H1 (cell line): ENCODE data around the gene GNB1. TPM values are rescaled to one million over a fixed set of nuclear protein-coding genes. Genes with fewer than 3 reads are reported as not detected.

ENCODE experiments used
- CTCF ChIA-PET: fragments of 300-600 bp; sonication (Branson Sonifier 250); formaldehyde crosslinking; loops from one replicate; lab custom pipeline; 2021; ENCODE audit not compliant: partially characterized antibody; lab: Charles Lee
- POLR2A ChIA-PET: fragments of 300-600 bp; sonication (Branson Sonifier 250); formaldehyde crosslinking; loops from one replicate; lab custom pipeline; 2021; ENCODE audit warnings: inconsistent platforms; ENCODE audit not compliant: partially characterized antibody; lab: Charles Lee
- DNase-seq, 2 experiments: peaks; one replicate each; pipeline versions ENCODE4 v3.0.0 to v3.0.0-alpha.2; 2010 to 2022; ENCODE audit warnings: low spot score in 2 of 2, low read depth in 1 of 2, mixed read lengths in 1 of 2
- FAIRE-seq: peaks from 2 replicates; lab custom pipeline; 2011; peaks lifted over from hg19 to GRCh38; lab: Jason Lieb, UNC
- H2AFZ ChIP-seq: 2 replicates; pipeline ENCODE4 v1.8.1; 2012; ENCODE audit warnings: low read length, inconsistent platforms
- H2AK5ac ChIP-seq: 2 replicates; pipeline ENCODE4 v1.6.1; 2013; ENCODE audit warnings: low read depth, low read length
- H2BK120ac ChIP-seq: replicated peaks from 2 replicates; pipeline ENCODE3; 2013; ENCODE audit warnings: low read depth, low read length, inconsistent platforms
- H2BK12ac ChIP-seq: 2 replicates; pipeline ENCODE4 v1.6.1; 2013; ENCODE audit warnings: low read depth, low read length
- H2BK15ac ChIP-seq: 2 replicates; pipeline ENCODE4 v1.6.1; 2013; ENCODE audit warnings: low read length
- H2BK20ac ChIP-seq: 2 replicates; pipeline ENCODE4 v1.6.1; 2013; ENCODE audit warnings: low read length
- H2BK5ac ChIP-seq: 2 replicates; pipeline ENCODE4 v1.6.1; 2013; ENCODE audit warnings: low read depth, low read length
- H3K14ac ChIP-seq: 2 replicates; pipeline ENCODE4 v1.6.1; 2013; ENCODE audit warnings: inconsistent platforms; ENCODE audit not compliant: insufficient read length
- H3K18ac ChIP-seq: 2 replicates; pipeline ENCODE4 v1.6.1; 2013; ENCODE audit warnings: low read length; ENCODE audit errors: extremely low read depth
- H3K23ac ChIP-seq: 2 replicates; pipeline ENCODE4 v1.6.1; 2013; ENCODE audit warnings: inconsistent platforms; ENCODE audit not compliant: insufficient read length
- H3K23me2 ChIP-seq: 2 replicates; pipeline ENCODE4 v1.6.1; 2013; ENCODE audit warnings: low read depth, low read length
- H3K27ac ChIP-seq: 2 replicates; pipeline ENCODE4 v1.6.1; 2011; ENCODE audit warnings: low read depth, low read length, inconsistent platforms
- H3K27me3 ChIP-seq, 4 experiments: replicated peaks in 1 of 4; 1 replicate in 1 of 4; 2 replicates in 3 of 4; pipeline versions ENCODE4 v1.6.1 to v1.8.1; 2011 to 2013; ENCODE audit warnings: low read length in 3 of 4, mild to moderate bottlenecking in 3 of 4, inconsistent platforms in 2 of 4, mixed read lengths in 2 of 4, moderate library complexity in 1 of 4; ENCODE audit not compliant: control insufficient read depth in 3 of 4, insufficient read depth in 3 of 4; ENCODE audit errors: extremely low read depth in 1 of 4
- H3K36me3 ChIP-seq, 4 experiments: 2 replicates each; pipeline versions ENCODE4 v1.6.1 to v1.8.1; 2011 to 2013; ENCODE audit warnings: mild to moderate bottlenecking in 4 of 4, low read length in 3 of 4, moderate library complexity in 2 of 4, control low read depth in 1 of 4, inconsistent platforms in 1 of 4; ENCODE audit not compliant: insufficient read depth in 4 of 4, control insufficient read depth in 2 of 4
- H3K4ac ChIP-seq: replicated peaks from 2 replicates; pipeline ENCODE3; 2013; ENCODE audit warnings: low read length, low read depth, mixed read lengths, inconsistent platforms; ENCODE audit not compliant: insufficient read length
- H3K4me1 ChIP-seq, 4 experiments: replicated peaks in 1 of 4; 1 replicate in 1 of 4; 2 replicates in 3 of 4; pipeline versions ENCODE4 v1.6.1 to v1.8.1; 2011 to 2013; ENCODE audit warnings: low read length in 3 of 4, inconsistent platforms in 2 of 4, mixed read lengths in 1 of 4; ENCODE audit not compliant: insufficient read depth in 4 of 4, control insufficient read depth in 3 of 4
- H3K4me2 ChIP-seq, 2 experiments: 2 replicates each; pipeline versions ENCODE4 v1.6.1 to v1.8.1; 2011 to 2013; ENCODE audit warnings: low read depth in 2 of 2, low read length in 2 of 2, control low read depth in 1 of 2, inconsistent platforms in 1 of 2, mild to moderate bottlenecking in 1 of 2; ENCODE audit not compliant: insufficient read depth in 1 of 2
- H3K4me3 ChIP-seq, 4 experiments: fragments of 200-600, 300-600 bp in 1 of 4; sonication (generic), shearing (Covaris generic), sonication (Bioruptor Twin) in 1 of 4; 2 replicates each; pipeline versions ENCODE4 v1.5.1 to v1.8.1; 2011 to 2016; ENCODE audit warnings: low read length in 4 of 4, low read depth in 3 of 4, control low read depth in 2 of 4, inconsistent platforms in 2 of 4, mild to moderate bottlenecking in 2 of 4, mixed read lengths in 1 of 4, moderate library complexity in 1 of 4; ENCODE audit not compliant: insufficient read depth in 2 of 4; ENCODE audit errors: extremely low read depth in 1 of 4
- H3K56ac ChIP-seq: replicated peaks from 2 replicates; pipeline ENCODE3; 2013; ENCODE audit warnings: low read depth, mild to moderate bottlenecking, mixed read lengths, low read length, inconsistent platforms; ENCODE audit not compliant: insufficient read length
- H3K79me1 ChIP-seq: 2 replicates; pipeline ENCODE4 v1.6.1; 2013; ENCODE audit warnings: low read depth, low read length, control low read depth
- H3K79me2 ChIP-seq, 2 experiments: 2 replicates each; pipeline versions ENCODE4 v1.6.1 to v1.8.1; 2012 to 2013; ENCODE audit warnings: low read length in 2 of 2, mild to moderate bottlenecking in 2 of 2, inconsistent platforms in 1 of 2; ENCODE audit not compliant: insufficient read depth in 2 of 2, control insufficient read depth in 1 of 2
- H3K9ac ChIP-seq, 4 experiments: replicated peaks in 1 of 4; 1 replicate in 1 of 4; 2 replicates in 3 of 4; pipeline versions ENCODE4 v1.6.1 to v1.8.1; 2011 to 2013; ENCODE audit warnings: low read depth in 3 of 4, low read length in 3 of 4, control low read depth in 2 of 4, mild to moderate bottlenecking in 2 of 4, moderate library complexity in 2 of 4, inconsistent platforms in 1 of 4; ENCODE audit errors: extremely low read depth in 1 of 4
- H3K9me3 ChIP-seq, 2 experiments: 2 replicates each; pipeline versions ENCODE4 v1.6.1 to v1.8.1; 2012 to 2013; ENCODE audit warnings: mild to moderate bottlenecking in 2 of 2, moderate library complexity in 2 of 2, control low read depth in 1 of 2, inconsistent platforms in 1 of 2, low read depth in 1 of 2, low read length in 1 of 2, mixed read lengths in 1 of 2; ENCODE audit not compliant: insufficient read depth in 2 of 2
- H4K20me1 ChIP-seq, 2 experiments: replicated peaks in 1 of 2; 2 replicates each; pipeline versions ENCODE3 to v1.8.1; 2011 to 2013; ENCODE audit warnings: inconsistent platforms in 2 of 2, low read length in 2 of 2, mild to moderate bottlenecking in 1 of 2; ENCODE audit not compliant: insufficient read depth in 2 of 2, control insufficient read depth in 1 of 2
- H4K5ac ChIP-seq: 2 replicates; pipeline ENCODE4 v1.6.1; 2013; ENCODE audit warnings: low read length, low read depth, mixed read lengths, inconsistent platforms; ENCODE audit not compliant: insufficient read length
- H4K8ac ChIP-seq: 2 replicates; pipeline ENCODE4 v1.8.0; 2013; ENCODE audit warnings: mild to moderate bottlenecking, moderate library complexity, low read length, inconsistent platforms; ENCODE audit not compliant: insufficient read depth; ENCODE audit errors: extremely low read depth
- H4K91ac ChIP-seq: replicated peaks from 2 replicates; pipeline ENCODE3; 2013; ENCODE audit warnings: low read length, mixed read lengths, inconsistent platforms; ENCODE audit not compliant: insufficient read length
- SUZ12 ChIP-seq: fragments of 200-600 bp; sonication (generic); IDR thresholded peaks from 2 replicates; pipeline ENCODE4 v1.6.1; 2012; ENCODE audit warnings: mild to moderate bottlenecking, inconsistent platforms, low read length, moderate library complexity, mixed read lengths
- WGBS, 2 experiments: shearing (Covaris generic) in 1 of 2; methylation state at CpG; one replicate each; pipeline versions ENCODE4 v1.1.6 to v1.1.7; 2013 to 2015; ENCODE audit warnings: low lambda C conversion rate in 2 of 2, mixed read lengths in 2 of 2, inconsistent platforms in 1 of 2, low coverage in 1 of 2, missing lambda C conversion rate in 1 of 2; ENCODE audit not compliant: insufficient replicate concordance in 2 of 2, insufficient coverage in 1 of 2, insufficient read length in 1 of 2; ENCODE audit errors: extremely low coverage in 1 of 2, missing lambda C conversion rate in 1 of 2; 5-methylcytosine and 5-hydroxymethylcytosine counted together
- polyA plus RNA-seq, 7 experiments: library from polyadenylated mRNA; depleted of rRNA in 3 of 7; stranded (reverse) in 5 of 7; unstranded in 2 of 7; fragments of >200 nt in 5 of 7; fragments of 200-250 nt in 2 of 7; gene quantifications; 1 replicate in 5 of 7; 2 replicates in 1 of 7; 4 replicates in 1 of 7; pipeline versions ENCODE4 v1.2.1 to v1.2.3, GENCODE V29; 2011 to 2013; ENCODE audit warnings: missing spikeins in 2 of 7, mixed read lengths in 2 of 7
- total RNA-seq: library from RNA; stranded (reverse); fragmentation: NEBNext Ultra II Directional; extraction: Animal tissue kit (Norgen Biotek cat#: 25700); gene quantifications from 2 replicates; pipeline ENCODE4 v1.2.1, GENCODE V29; 2021

Gene GNB1
- total and polyA plus RNA-seq, 2 of the 8 experiments (the other 6 are each of a cell fraction or from before 2014, with no cell fraction given), result 343 to 382 TPM

DNA sequence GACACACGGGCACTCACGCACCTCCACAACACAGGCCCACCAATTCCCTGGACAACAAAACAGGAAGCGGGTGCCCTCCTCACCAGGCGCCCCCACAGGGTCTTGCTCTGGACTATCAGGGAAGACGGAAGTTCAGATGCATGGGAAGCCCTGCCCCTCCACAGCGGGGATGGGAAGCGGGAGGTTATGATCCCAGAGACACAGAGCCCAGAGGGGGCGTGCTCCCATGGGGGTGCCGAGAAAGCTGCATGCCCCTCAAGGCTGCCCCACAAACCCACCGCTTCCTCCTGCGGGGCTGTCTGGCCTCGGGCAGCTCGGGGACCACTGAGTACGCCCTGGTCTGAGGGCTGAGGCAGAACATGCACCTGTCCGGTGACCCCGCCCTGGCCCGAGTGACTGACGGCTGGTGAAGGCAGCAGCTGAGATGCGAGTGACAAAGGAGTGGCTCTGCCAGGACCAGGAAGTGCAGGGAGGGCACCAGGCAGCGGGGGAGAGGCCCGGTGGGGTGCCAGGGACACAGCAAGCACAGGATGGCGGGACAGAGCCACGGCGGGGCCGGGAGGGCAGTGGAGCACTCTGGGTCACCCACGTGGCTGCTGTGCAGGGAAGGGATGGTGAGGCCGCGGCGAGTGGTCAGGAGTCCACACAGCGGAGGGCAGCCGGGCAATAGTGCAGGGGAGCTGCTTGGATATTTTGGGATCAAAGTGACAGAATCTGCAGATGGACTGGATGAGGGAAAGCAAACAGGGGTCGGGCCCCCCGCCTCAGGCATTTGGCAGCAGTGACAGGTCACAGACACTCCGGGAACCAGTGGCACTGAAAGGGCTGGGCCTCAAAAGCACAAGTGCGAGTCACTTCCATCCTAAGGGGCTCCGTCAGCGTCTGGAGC, 131.2 kb downstream of the GNB1 start:
- DNase-seq (no peak), FAIRE-seq (no peak)
- no peak overlapping the region for H3K14ac ChIP-seq
- H4K5ac ChIP-seq, result no peak overlapping the region
- H3K23ac ChIP-seq, result no peak overlapping the region
- H2BK5ac ChIP-seq, result no peak overlapping the region; the same call in 1 of the 2 replicates
- TF ChIP-seq SUZ12, result no peak
- no peak overlapping the region for H3K18ac ChIP-seq
- H3K79me1 ChIP-seq, result peaks cover 13% of the 10 kb centered on the region
- no peak overlapping the region for H2AK5ac ChIP-seq
- no peaks in the 10 kb centered on the region for H3K4me1 ChIP-seq
- no peaks in the 10 kb centered on the region for H3K23me2 ChIP-seq
- H3K27ac ChIP-seq, result no peak overlapping the region
- no peak overlapping the region for H3K56ac ChIP-seq
- no peaks in the 10 kb centered on the region for H3K9me3 ChIP-seq
- no peak overlapping the region for H2BK20ac ChIP-seq
- H3K27me3 ChIP-seq, result no peaks in the 10 kb centered on the region
- 93% methylated on average over 32 of the region's 37 CpGs; no CpG with 5 or more reads in 1 of the 2 experiments for WGBS, 2 experiments
- H4K91ac ChIP-seq, result no peak overlapping the region
- no peak overlapping the region for H3K4me2 ChIP-seq
- no peak overlapping the region for H2BK15ac ChIP-seq
- no peak overlapping the region for H3K9ac ChIP-seq
- no peak overlapping the region for H3K4me3 ChIP-seq
- H2BK120ac ChIP-seq, result no peak overlapping the region
- H3K36me3 ChIP-seq, result peaks cover 10 to 61% (median 43%) of the 10 kb centered on the region in 4 experiments
- H3K4ac ChIP-seq, result no peak overlapping the region
- ChIA-PET POLR2A (no interaction called here), CTCF (interaction anchor here (0.5 to 2.1 kb wide), 3 partner anchors 17 to 408 kb away, joined by 3 to 6 read pairs (median 3); no protein-coding TSS in a partner anchor)
- no peak overlapping the region for H4K8ac ChIP-seq
- H4K20me1 ChIP-seq, result peaks cover 22 to 31% of the 10 kb centered on the region in 2 experiments
- H2AFZ ChIP-seq, result no peak overlapping the region
- no peak overlapping the region for H2BK12ac ChIP-seq
- peaks cover 5 to 27% of the 10 kb centered on the region in 2 experiments; a peak in 3 of 4 replicates for H3K79me2 ChIP-seq
